ENCODE data around the gene ORMDL2. TPM values are rescaled to one million over a fixed set of nuclear protein-coding genes. Genes with fewer than 3 reads are reported as not detected.

Gene ORMDL2
- total RNA-seq, 1 donor from 2014 or later = 9.8 TPM

GRCh38 chr12:55839345-55840140 lies 21.7 kb downstream of the ORMDL2 start:
- intact Hi-C loops (cut with DNase I) = no loop called here
- Histone ChIP-seq H3K4me3 (no peak overlapping the region), H3K27ac (no peak overlapping the region), H3K27me3 (no peaks in the 10 kb centered on the region), H3K9me3 (no peaks in the 10 kb centered on the region), H3K36me3 (no peaks in the 10 kb centered on the region), H3K4me1 (peaks cover 16% of the 10 kb centered on the region)
- no peak for DNase-seq (ENCODE audit: extremely low spot score in 2 of 2)
- TF ChIP-seq CTCF (IDR thresholded peaks at IDR 0.05) = no peak
- no peak for TF ChIP-seq POLR2A (IDR thresholded peaks at IDR 0.05)
- no peak for TF ChIP-seq POLR2AphosphoS5 (IDR thresholded peaks at IDR 0.05; ENCODE audit: insufficient read depth in 1 of 2, low read depth in 1 of 2)

- intact Hi-C loops (cut with DNase I) = no loop called here
- TF ChIP-seq POLR2AphosphoS5 (IDR thresholded peaks at IDR 0.05; ENCODE audit: insufficient read depth in 1 of 2, low read depth in 1 of 2) (no peak), CTCF (IDR thresholded peaks at IDR 0.05) (no peak), POLR2A (IDR thresholded peaks at IDR 0.05) (no peak)
- Histone ChIP-seq H3K4me1 (peaks cover 16% of the 10 kb centered on the region), H3K27ac (no peak overlapping the region), H3K36me3 (no peaks in the 10 kb centered on the region), H3K27me3 (no peaks in the 10 kb centered on the region), H3K4me3 (no peak overlapping the region), H3K9me3 (no peaks in the 10 kb centered on the region)
- no peak for DNase-seq (ENCODE audit: extremely low spot score in 2 of 2)
Observed at GRCh38 chr12:55840581-55841351, 22.9 kb downstream of the ORMDL2 start.

GRCh38 chr12:55842681-55843429 lies 25.0 kb downstream of the ORMDL2 start, which contains the start of gene MMP19:
MMP19 (minus strand) TSS chr12:55842936; CDS start chr12:55842830, 106 bp downstream.
- intact Hi-C loops (cut with DNase I) = no loop called here

GRCh38 chr12:55843431-55843830 lies 25.6 kb downstream of the ORMDL2 start:
- no peak for TF ChIP-seq POLR2A (IDR thresholded peaks at IDR 0.05)
- TF ChIP-seq CTCF (IDR thresholded peaks at IDR 0.05) = no peak
- no peak for TF ChIP-seq POLR2AphosphoS5 (IDR thresholded peaks at IDR 0.05; ENCODE audit: insufficient read depth in 1 of 2, low read depth in 1 of 2)
- no peaks in the 10 kb centered on the region for H3K36me3 ChIP-seq
- DNase-seq (ENCODE audit: extremely low spot score in 2 of 2) = no peak
- H3K9me3 ChIP-seq = no peaks in the 10 kb centered on the region
- H3K4me1 ChIP-seq = peaks cover 22% of the 10 kb centered on the region
- intact Hi-C loops (cut with DNase I) = no loop called here
- peak overlapping the region; percentile 79 for H3K27ac ChIP-seq
- no peak overlapping the region for H3K4me3 ChIP-seq
- no peaks in the 10 kb centered on the region for H3K27me3 ChIP-seq

More at GRCh38 chr12:55842681-55843429, 25.0 kb downstream of the ORMDL2 start, which contains the start of gene MMP19:
- Histone ChIP-seq H3K36me3 (no peaks in the 10 kb centered on the region), H3K9me3 (no peaks in the 10 kb centered on the region), H3K27me3 (no peaks in the 10 kb centered on the region), H3K4me1 (peaks cover 20% of the 10 kb centered on the region), H3K4me3 (peak within 1 kb of the TSS; percentile 51 to 58), H3K27ac (peak within 1 kb of the TSS; percentile 79)
- no peak for DNase-seq (ENCODE audit: extremely low spot score in 2 of 2)
- peak; percentile 55 to 76 for TF ChIP-seq POLR2AphosphoS5 (IDR thresholded peaks at IDR 0.05; ENCODE audit: insufficient read depth in 1 of 2, low read depth in 1 of 2)
- TF ChIP-seq POLR2A (IDR thresholded peaks at IDR 0.05) = no peak

GRCh38 chr12:55844961-55845360 lies 27.1 kb downstream of the ORMDL2 start:
- H3K36me3 ChIP-seq = no peaks in the 10 kb centered on the region
- no peaks in the 10 kb centered on the region for H3K27me3 ChIP-seq
- TF ChIP-seq POLR2AphosphoS5 (IDR thresholded peaks at IDR 0.05; ENCODE audit: insufficient read depth in 1 of 2, low read depth in 1 of 2) (no peak), CTCF (IDR thresholded peaks at IDR 0.05) (no peak), POLR2A (IDR thresholded peaks at IDR 0.05) (no peak)
- no peak overlapping the region for H3K4me3 ChIP-seq
- H3K9me3 ChIP-seq = no peaks in the 10 kb centered on the region
- intact Hi-C loops (cut with DNase I) = no loop called here
- H3K27ac ChIP-seq = peak overlapping the region; percentile 86
- H3K4me1 ChIP-seq = peaks cover 26% of the 10 kb centered on the region
- no peak for DNase-seq (ENCODE audit: extremely low spot score in 2 of 2)

Measured in vagina (tissue), 2 donors.